MCF 10A (cell line): ENCODE measurements around the gene RAB31. TPM values are rescaled to one million over a fixed set of nuclear protein-coding genes. Genes with fewer than 3 reads are reported as not detected.

ENCODE experiments used
- BruUV-seq: library from RNA; stranded (reverse); fragments of 400-500 nt; replicated peaks from 2 replicates; lab custom pipeline; 2021; lab: Mats Ljungman, UMichigan
- CTCF ChIA-PET: fragments of 300-600 bp; sonication (Branson Sonifier 250); formaldehyde crosslinking; extraction: SDS; loops from one replicate; lab custom pipeline; 2021; ENCODE audit warnings: antibody characterized with exemption, inconsistent platforms; lab: Yijun Ruan, JAX
- POLR2A ChIA-PET: fragments of 300-600, 350-650 bp; sonication (Branson Sonifier 250); formaldehyde crosslinking; extraction: SDS; loops from one replicate; lab custom pipeline; 2020; ENCODE audit warnings: antibody characterized with exemption, inconsistent platforms; lab: Yijun Ruan, JAX
- DNase-seq: peaks from one replicate; pipeline ENCODE4 v3.0.0-alpha.2; 2018; ENCODE audit not compliant: unreplicated experiment
- H3K27ac Mint-ChIP-seq: one replicate; pipeline ENCODE4 v1.8.0; 2022; ENCODE audit warnings: mild to moderate bottlenecking, low read depth, mixed read lengths; ENCODE audit not compliant: unreplicated experiment
- H3K27me3 Mint-ChIP-seq: one replicate; pipeline ENCODE4 v1.8.0; 2022; ENCODE audit warnings: mixed read lengths; ENCODE audit not compliant: insufficient read depth, unreplicated experiment
- H3K36me3 Mint-ChIP-seq: one replicate; pipeline ENCODE4 v1.8.0; 2022; ENCODE audit warnings: mild to moderate bottlenecking, moderate library complexity, mixed read lengths; ENCODE audit not compliant: insufficient read depth, unreplicated experiment
- H3K4me1 Mint-ChIP-seq: one replicate; pipeline ENCODE4 v1.8.0; 2022; ENCODE audit warnings: mixed read lengths; ENCODE audit not compliant: insufficient read depth, unreplicated experiment
- H3K4me3 Mint-ChIP-seq: one replicate; pipeline ENCODE4 v1.8.0; 2022; ENCODE audit warnings: mild to moderate bottlenecking, moderate library complexity, mixed read lengths; ENCODE audit not compliant: unreplicated experiment
- H3K9me3 Mint-ChIP-seq: one replicate; pipeline ENCODE4 v1.8.0; 2022; ENCODE audit warnings: mixed read lengths; ENCODE audit not compliant: unreplicated experiment
- CTCF ChIP-seq: fragments of 200-600 bp; IDR thresholded peaks from one replicate; pipeline ENCODE4 v1.8.0; 2022; ENCODE audit warnings: antibody characterized with exemption, mild to moderate bottlenecking; ENCODE audit not compliant: unreplicated experiment
- intact Hi-C: fragments of 100-400 bp; cut with micrococcal nuclease; formaldehyde crosslinking; loops from 2 replicates; pipeline ENCODE4 v1.14.1; 2022
- total RNA-seq: library from RNA; stranded (reverse); gene quantifications from 2 replicates; pipeline ENCODE4 v1.2.3, GENCODE V29; 2022

RAB31 gene
- total RNA-seq, 1 experiment from 2014 or later: 6.1 TPM

- POLR2A ChIA-PET: no interaction called here
- H3K4me1 Mint-ChIP-seq: peaks cover 6% of the 10 kb centered on the region
- no peak overlapping the region for H3K27ac Mint-ChIP-seq
- no peaks in the 10 kb centered on the region for H3K27me3 Mint-ChIP-seq
- CTCF ChIA-PET: interaction anchor here (0.7 kb wide), 1 partner anchor 16 kb away, joined by 3 read pairs; no protein-coding TSS in a partner anchor
- no peak for TF ChIP-seq CTCF
- BruUV-seq: no TSS peak
- no peaks in the 10 kb centered on the region for H3K9me3 Mint-ChIP-seq
- no peaks in the 10 kb centered on the region for H3K36me3 Mint-ChIP-seq
- H3K4me3 Mint-ChIP-seq: no peak overlapping the region
- DNase-seq: no peak
- intact Hi-C loops: loop anchor here (10.0 kb wide), 2 partner anchors 226 to 836 kb away; partner anchors contain the start of genes NAPG and VAPA
Measured at GRCh38 chr18:9689253-9689652, 18.8 kb upstream of the RAB31 start.

DNA sequence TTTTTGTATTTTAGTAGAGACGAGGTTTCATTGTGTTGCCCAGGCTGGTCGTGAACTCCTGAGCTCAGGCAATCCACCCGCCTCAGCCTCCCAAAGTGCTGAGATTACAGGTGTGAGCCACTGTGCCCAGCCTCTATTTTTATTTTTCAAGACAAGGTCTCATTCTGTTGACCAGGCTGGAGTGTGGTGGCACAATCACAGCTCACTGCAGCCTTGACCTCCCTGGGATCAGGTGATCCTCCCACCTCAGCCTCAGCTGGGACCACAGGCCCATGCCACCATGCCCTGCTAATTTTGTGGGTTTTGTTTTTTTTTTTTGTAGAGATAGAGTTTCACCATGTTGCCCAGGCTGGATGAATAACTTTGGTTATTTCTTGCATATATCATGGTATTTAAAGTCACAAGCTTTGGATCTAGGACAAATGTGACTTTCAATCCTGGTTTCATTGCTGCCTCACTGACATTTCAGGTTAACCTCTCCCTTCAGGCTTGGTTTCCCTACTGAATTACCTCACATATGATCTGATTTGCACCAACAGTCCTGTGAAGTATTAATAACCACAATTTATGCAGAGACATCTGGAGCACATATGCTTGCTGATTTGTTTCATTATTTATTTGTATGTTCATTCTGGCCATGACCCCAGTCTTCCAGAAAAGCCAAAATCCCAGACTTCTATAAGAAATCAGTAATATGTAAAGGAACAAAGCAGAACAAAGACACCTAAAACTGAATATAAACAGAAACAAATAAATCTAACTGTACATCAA lies 17.5 kb upstream of the RAB31 start:
- no TSS peak for BruUV-seq
- no peak overlapping the region for H3K27ac Mint-ChIP-seq
- ChIA-PET CTCF (interaction anchor here (0.6 to 0.8 kb wide), 3 partner anchors 8 to 328 kb away, joined by 3 to 4 read pairs (median 3); no protein-coding TSS in a partner anchor), POLR2A (interaction anchor here (0.5 to 0.8 kb wide), 3 partner anchors 118 to 1005 kb away, joined by 3 read pairs; partner anchors contain the start of gene ANKRD12)
- intact Hi-C loops: no loop called here
- no peak for TF ChIP-seq CTCF
- no peaks in the 10 kb centered on the region for H3K9me3 Mint-ChIP-seq
- no peak for DNase-seq
- no peak overlapping the region for H3K4me3 Mint-ChIP-seq
- no peaks in the 10 kb centered on the region for H3K27me3 Mint-ChIP-seq
- H3K4me1 Mint-ChIP-seq: no peaks in the 10 kb centered on the region
- no peaks in the 10 kb centered on the region for H3K36me3 Mint-ChIP-seq

GRCh38 chr18:9691235-9691634 lies 16.9 kb upstream of the RAB31 start:
- DNase-seq: no peak
- Mint-ChIP-seq H3K9me3 (no peaks in the 10 kb centered on the region), H3K27ac (no peak overlapping the region), H3K36me3 (no peaks in the 10 kb centered on the region), H3K4me1 (no peaks in the 10 kb centered on the region), H3K27me3 (no peaks in the 10 kb centered on the region), H3K4me3 (no peak overlapping the region)
- POLR2A ChIA-PET: no interaction called here
- CTCF ChIA-PET: interaction anchor here (0.8 kb wide), 1 partner anchor 15 kb away, joined by 3 read pairs; no protein-coding TSS in a partner anchor
- no TSS peak for BruUV-seq
- no peak for TF ChIP-seq CTCF
- intact Hi-C loops: no loop called here

DNA sequence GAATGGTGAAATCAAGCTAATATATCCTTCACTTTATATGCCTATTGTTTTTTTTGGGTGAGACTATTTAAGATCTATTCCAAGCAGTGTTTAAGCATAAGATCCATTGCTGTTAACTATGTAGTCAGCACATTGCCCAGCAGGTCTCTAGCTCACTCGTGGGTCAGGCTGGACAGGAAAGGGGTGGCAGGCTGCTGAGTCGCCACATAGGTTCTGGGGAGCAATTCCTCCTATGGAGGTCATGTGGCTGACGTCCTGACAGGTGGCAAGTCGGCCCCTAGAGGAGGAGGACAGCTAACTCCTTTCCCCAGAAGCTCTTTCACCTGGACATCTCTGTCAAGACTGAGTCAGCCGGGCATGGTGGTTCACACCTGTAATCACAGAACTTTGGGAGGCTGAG lies 13.9 kb upstream of the RAB31 start:
- Mint-ChIP-seq H3K4me1 (no peaks in the 10 kb centered on the region), H3K36me3 (no peaks in the 10 kb centered on the region), H3K27me3 (no peaks in the 10 kb centered on the region), H3K4me3 (no peak overlapping the region), H3K9me3 (no peaks in the 10 kb centered on the region), H3K27ac (no peak overlapping the region)
- ChIA-PET POLR2A (no interaction called here), CTCF (interaction anchor here (1.0 kb wide), 1 partner anchor 10 kb away, joined by 3 read pairs; no protein-coding TSS in a partner anchor)
- no peak for DNase-seq
- intact Hi-C loops: no loop called here
- no peak for TF ChIP-seq CTCF
- no TSS peak for BruUV-seq
